Limb (tissue), 2 donors: ENCODE measurements around the gene RHOT2.
A peak's percentile ranks its signal among the peaks of the same experiment; 100 is the strongest.

Experiments
- DNase-seq, 2 donors: peaks; one replicate each; pipeline ENCODE4 v3.0.0-alpha.2; 2016; ENCODE audit errors: extremely low spot score in 2 of 2

RHOT2 gene

GRCh38 chr16:695355-696089 is 27.6 kb downstream of the RHOT2 start:
- DNase-seq, result no peak

GRCh38 chr16:698911-699671 is 31.2 kb downstream of the RHOT2 start:
- DNase-seq, result no peak

- peak in 1 of 2 donors; percentile 78 for DNase-seq
Observed at GRCh38 chr16:700684-701584, 33.0 kb downstream of the RHOT2 start.

GRCh38 chr16:702341-702740 is 34.4 kb downstream of the RHOT2 start:
- DNase-seq, result no peak

GRCh38 chr16:703406-703805 is 35.5 kb downstream of the RHOT2 start:
- no peak for DNase-seq

- no peak for DNase-seq
Observed at GRCh38 chr16:704047-704446, 36.1 kb downstream of the RHOT2 start.

- no peak for DNase-seq
Observed at GRCh38 chr16:704552-705380, 36.8 kb downstream of the RHOT2 start.

GRCh38 chr16:705431-706188 is 37.7 kb downstream of the RHOT2 start, which contains the start of gene FBXL16:
Gene FBXL16, minus strand, starts transcription at chr16:705801. Its CDS starts 8,396 bp downstream, at chr16:697405.
- DNase-seq, result peak in 1 of 2 donors; percentile 81

- DNase-seq, result no peak
Observed at GRCh38 chr16:706189-707061, 38.5 kb downstream of the RHOT2 start.

GRCh38 chr16:707062-707538 is 39.2 kb downstream of the RHOT2 start:
- DNase-seq, result no peak

GRCh38 chr16:708019-708418 is 40.1 kb downstream of the RHOT2 start:
- DNase-seq, result no peak

GRCh38 chr16:708959-709358 is 41.0 kb downstream of the RHOT2 start:
- DNase-seq, result no peak

- peak; percentile 65 to 89 for DNase-seq
Observed at GRCh38 chr16:709566-710499, 41.9 kb downstream of the RHOT2 start.

- no peak for DNase-seq
Observed at GRCh38 chr16:710500-711075, 42.7 kb downstream of the RHOT2 start.

- DNase-seq, result no peak
Observed at GRCh38 chr16:711084-711483, 43.2 kb downstream of the RHOT2 start.

GRCh38 chr16:711548-712320 is 43.8 kb downstream of the RHOT2 start:
- DNase-seq, result peak; percentile 50 to 85
